Brain pericyte (primary cell): Measurements from ENCODE around the gene SPEG.

ENCODE experiments used
- DNase-seq: peaks from one replicate; pipeline ENCODE4 v3.0.0-alpha.2; 2012; ENCODE audit warnings: low read depth, low spot score

Gene SPEG

DNA sequence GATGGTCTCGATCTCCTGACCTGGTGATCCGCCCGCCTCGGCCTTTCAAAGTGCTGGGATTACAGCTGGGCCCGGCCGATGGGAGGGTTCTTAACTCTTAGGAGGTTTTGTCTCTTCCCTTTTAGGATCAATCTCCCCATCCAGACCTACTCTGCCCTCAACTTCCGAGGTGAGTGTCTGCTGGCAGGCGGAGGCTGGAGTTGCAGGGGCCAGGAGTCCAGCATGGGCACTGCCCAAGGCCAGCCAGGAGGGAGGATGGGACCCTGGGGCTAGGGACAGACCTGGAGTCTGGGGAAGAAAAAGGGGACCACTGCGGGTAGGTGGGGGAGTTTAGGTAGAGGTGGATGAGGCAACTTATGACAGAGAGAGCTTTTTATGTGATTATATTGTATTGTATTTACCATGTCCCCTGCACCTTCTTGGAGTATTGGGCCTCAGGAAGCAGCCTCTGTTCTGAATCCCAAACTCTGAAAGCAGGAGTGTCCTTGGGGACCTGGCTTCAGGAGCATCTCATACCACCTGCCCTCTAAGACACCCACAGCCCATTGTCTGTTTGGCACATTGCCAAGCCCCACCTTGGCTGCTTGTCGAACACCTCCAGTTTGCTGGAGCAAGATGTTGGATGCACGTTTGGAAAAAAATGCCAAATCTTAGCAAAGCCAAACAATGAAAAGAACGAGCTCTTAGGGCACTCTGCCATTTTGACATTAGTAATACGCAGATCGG is 10.8 kb upstream of the SPEG start:
- DNase-seq: no peak

DNA sequence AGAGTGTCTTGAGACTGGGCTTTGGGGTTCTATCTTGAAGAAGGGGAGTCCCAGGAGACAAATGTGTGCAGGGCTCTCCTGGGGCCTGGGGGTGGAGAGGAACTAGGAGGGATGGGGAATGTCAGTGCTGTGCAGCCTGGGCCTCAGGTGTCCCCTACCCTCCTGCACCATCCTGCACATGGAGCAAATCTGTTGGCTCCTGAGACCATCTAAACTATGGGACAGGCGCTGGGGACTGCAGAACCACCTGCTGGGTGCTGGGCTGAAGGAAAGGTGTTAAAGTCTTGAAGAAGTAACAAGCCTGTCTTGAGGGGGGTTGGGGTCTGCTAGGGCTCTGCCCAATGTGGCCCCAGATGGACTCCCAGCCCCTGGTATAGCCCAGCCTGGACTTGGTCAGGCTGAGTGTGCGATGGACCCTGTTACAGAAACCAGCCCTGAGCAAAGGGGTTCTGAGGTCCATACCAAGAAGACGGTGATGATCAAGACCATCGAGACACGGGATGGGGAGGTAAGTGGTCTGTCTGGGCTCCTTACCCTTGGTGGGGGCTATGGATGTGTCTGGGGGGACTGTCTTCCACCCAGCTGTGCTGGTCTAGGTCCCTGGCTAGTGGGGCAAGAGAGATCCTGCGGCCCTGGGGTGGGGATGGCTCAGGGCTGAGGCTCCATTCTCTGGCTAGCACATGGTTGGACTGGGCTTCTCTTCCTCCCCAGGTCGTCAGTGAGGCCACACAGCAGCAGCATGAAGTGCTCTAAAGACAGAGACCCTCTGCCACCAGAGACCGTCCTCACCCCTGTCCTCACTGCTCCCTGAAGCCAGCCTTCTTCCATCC is 9.2 kb upstream of the SPEG start:
- DNase-seq: no peak

- no peak for DNase-seq
Measured at GRCh38 chr2:219426068-219426443, 8.6 kb upstream of the SPEG start.

DNA sequence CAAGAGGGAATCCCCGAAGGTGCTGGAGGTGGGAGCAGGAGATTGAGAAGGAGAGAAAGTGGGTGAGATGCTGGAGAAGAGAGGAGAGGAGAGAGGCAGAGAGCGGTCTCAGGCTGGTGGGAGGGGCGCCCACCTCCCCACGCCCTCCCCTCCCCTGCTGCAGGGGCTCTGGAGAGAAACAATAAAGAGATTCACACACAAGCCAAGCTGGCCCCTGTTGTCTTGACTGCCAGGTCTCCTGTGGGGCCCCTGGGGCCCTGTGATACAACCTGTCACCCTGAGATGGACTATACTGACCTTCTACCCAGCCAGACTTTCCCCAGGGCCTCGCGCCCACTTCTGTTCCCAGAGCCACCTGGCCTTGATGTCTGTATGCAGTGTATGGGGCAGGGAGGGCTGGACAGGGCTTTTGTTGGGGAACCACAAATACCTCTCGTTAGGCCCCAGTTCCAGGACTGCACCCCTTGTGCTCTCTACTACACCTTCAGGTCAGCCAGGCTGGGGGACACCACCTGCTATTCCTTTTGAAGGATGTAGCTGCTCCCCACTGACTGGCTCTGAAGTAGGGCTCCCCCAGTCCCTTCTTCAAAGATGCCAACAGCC is 8.0 kb upstream of the SPEG start:
- DNase-seq: no peak

- no peak for DNase-seq
Measured at GRCh38 chr2:219428469-219428868, 6.2 kb upstream of the SPEG start.

DNA sequence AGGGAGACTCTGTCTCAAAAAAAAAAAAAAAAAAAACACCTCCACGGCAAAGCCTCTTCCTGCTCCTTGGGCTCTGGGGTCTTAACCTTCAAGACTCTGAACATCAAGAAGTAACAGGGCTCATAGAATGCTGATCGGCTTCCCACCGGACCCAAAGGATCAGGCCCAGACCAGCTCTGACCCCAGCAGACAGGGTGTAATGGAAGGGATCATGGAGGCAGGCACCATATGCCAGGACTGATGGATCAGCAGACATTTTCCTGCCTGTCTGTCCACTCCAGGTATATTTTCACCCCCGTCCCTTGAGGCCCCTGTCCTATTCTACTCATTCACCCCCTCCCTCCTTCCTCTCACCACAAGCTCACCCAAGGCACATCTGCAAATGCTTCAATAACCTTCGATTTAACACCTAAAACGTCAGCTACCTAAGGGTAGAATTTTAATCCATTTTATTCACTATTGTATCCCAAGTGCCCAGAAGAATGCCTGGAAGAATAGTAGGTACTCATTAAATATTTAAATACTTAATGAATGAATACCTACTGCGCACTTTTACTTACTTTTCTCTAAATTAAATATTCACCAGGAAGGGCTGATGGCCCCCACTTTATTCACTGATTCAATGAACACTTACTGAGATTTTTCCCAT is 4.6 kb upstream of the SPEG start:
- DNase-seq: no peak

DNA sequence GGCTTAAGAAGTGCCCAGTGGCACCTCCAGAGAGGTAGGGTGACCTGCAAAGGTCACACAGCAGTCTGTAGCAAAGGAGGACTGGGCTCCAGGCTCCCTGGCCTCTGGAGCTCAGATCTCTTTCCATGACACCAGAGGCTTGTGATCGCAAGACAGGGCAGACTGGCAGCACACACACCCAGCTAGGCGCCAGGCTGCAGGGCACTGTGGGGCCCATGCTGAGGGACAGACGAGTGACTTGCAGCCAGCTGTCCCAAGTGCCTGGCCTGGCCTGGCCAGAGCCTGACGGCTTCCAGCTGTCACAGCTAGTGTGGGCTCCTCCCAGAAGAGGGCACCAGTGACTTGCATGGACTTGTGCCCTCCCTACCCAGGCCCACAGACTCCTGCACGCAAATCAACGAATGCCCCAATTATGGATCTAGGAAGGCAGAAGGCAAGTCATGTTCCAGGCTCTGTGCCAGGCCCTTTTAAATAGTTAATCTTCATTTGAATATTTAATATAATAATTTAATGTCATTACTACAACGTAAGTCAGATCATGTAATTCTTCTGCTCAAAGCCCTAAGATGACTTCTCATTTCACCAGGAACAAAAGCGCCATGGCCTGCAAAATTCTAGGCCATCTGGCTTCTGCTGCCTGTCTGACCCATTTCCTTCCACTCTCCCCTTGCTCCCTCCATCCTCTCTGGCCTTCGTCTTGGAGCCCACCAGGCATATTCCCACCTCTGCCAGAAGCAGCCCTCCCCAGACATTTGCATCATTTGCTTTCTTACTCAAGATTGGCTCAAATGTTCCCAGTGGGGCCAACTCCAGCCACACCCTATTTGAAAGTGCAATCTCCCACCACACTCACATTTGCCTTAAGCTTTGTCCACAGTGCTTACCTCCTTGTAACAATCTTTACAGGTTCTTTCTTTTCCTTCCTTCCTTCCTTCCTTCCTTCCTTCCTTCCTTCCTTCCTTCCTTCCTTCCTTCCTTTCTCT is 3.7 kb upstream of the SPEG start:
- no peak for DNase-seq

DNA sequence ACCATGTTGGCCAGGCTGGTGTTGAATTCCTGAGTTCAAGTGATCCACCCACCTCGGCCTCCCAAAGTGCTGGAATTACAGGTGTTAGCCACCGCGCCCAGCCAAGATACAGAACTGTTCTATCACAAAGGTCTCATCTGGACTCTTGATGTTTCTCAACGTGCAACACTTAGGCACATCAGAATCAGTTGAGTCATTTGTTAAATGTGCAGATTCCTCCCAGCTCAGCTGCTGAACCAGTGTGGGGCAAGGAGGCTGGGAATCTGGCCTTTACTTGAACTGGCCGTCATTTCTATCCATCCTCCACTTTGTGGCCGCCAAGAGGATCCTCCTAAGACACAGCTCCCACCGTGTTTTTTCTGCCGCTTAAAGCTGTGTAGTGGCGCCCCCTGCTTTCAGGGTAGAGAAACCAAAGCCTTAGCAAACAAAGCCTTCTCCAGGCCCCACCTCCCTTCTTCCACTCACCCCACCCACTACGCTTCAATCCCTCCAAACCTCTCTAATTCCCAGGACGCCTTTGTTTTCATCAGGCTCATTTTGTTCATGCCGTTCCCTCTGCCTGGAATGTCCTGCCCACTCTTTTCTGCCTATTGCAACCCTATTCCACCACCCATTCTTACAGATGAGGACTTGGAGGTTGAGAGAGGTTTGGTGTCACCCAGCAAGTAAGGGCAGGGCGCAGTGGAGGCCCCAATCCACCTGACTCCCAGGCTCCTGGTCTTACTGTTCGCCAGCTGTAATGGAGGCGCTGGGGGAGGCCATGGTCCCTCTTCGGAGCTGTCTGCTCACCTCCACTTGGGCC is 776 bp upstream of the SPEG start:
- DNase-seq: no peak

DNA sequence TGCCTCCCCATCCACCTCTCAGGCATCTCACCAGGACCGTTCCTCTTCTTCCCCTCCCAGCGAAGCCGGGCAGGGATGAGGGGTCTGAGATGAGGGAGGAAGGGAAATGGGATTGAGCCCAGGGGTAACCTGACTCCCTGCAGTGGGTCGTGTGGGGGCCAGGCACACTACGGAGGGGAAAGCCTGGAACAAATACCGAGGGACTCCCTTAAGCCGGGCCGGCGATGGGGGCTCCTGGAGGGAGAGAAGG is 250 bp upstream of the SPEG start:
- no peak for DNase-seq

GRCh38 chr2:219435701-219436100 is 1.1 kb downstream of the SPEG start:
- no peak for DNase-seq

GRCh38 chr2:219436491-219436890 is 1.8 kb downstream of the SPEG start:
- DNase-seq: no peak

GRCh38 chr2:219437141-219437540 is 2.5 kb downstream of the SPEG start:
- DNase-seq: no peak

DNA sequence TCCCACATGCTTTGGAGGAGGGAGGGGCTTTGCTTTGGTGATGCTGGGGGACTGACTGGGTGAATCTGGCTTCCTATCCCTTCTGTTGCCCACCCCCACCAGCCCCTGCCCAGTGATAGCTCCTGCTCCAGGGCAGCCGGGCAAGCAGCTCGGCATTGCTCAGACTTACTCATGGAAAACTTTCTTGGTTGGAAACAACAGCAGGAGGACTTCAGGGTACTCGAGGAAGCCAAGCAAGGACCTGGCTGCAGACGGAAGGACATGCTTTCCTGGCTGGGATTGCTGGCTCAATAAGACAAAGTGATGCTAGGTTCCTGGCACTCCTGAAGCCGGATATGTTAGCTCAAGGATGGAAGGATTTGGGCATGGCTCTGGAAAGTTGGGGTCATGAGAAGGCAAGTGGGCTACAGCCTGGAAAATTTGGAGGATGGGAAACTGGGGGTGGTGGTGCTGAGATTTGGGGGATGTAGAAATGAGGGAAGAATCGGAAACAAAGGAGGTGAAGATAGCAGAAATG is 3.1 kb downstream of the SPEG start:
- DNase-seq: no peak

DNA sequence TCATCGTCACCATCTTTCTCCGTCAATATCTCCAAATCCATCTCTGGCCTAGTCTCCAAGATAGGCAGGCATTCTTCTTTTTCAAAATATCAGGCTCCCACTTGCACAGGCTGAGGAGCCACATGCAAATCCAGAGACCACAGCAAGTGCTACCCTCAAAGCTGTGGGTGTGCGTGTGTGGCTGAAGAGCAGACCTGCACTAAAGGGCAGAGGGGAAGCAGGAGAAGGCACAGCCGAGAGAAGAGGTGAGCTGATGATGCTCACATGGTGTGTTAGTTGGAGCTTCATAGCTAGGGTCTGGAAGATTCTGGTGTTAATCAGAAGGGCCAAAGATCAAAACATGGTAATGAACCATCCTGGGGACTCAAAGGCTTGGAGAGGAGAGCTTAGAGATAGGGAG is 3.8 kb downstream of the SPEG start:
- no peak for DNase-seq

GRCh38 chr2:219439506-219439905 is 4.9 kb downstream of the SPEG start:
- DNase-seq: no peak

DNA sequence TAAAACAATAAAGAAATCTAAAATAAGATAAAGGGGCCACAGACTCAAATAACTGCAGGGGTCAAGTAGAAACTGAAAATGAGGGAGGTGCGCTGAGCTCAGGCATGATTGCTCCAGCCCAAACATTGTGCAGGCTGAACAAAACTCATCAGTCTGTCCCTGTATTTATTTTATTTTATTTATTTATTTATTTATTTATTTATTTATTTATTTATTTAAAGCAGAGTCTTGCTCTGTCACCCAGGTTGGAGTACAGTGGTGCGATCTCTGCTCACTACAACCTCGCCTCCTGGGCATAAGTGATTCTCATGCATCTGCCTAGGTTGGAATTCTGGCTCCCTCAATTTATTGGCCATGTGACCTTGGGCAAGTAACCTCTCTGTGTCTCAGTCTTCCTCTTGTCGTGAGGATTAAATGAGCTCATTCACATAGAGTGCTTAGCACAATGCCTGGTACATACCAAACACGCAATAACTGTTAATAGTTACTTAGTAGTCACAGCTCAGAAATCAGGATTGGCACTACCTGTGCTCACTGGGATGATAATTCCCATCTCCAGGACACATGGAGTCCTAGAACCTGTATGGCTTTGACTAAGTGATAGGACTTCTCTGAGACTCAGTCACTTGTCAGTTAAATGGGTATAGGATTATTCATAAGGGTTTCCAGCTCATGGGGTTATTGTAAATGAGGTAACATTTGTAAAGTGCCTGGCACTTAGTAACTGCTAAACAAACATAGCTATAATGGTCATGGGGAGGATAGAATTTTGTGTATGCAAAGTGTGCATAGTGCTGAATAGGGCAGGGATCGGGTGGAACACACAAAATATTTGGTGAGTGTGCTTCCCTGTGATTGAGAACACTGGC is 6.0 kb downstream of the SPEG start:
- no peak for DNase-seq

DNA sequence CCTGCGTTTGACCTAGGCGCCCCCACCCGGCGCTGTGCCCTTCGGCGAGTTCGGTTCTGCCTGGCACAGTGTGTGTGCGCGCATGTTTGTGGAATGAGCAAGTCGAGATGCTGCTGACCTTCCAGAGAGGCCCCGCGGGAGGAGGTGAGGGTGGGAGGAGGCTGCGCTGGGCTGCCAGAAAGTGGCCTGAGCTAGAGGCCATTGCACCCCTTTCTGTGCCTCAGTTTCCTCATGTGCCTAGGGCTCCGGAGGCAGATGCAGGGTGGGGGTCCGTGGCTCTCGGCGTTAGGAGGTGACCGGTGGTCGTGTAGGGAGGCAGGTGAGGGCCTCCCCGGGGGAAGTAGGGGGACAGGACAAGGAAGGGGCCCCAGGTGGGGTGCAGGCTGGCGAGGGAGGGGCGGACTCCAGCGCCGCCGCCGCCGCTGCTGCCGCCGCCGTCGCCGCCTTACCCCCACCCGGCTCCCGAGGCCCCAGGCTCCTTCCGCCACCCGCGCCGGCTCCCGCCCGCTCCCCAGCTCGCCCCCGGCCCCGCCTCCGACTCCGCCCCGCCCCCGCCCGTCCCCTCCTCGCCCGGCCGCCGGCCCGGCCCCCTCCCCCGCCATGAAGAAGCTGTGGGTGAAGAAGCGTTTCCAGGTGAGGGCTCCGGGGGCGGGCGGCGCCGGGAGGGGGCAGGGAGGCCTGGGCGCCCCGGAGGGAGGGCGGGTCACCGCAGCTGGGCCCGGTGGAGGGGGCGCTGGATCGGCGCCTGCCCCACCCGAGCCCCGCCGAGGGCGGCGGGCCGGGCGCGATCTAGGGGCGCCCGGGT is 7.0 kb downstream of the SPEG start:
- no peak for DNase-seq

- no peak for DNase-seq
Measured at GRCh38 chr2:219442256-219443015, 7.8 kb downstream of the SPEG start.
